Naive B cell (primary cell): ENCODE results near the gene ARX. TPM values are rescaled to one million over a fixed set of nuclear protein-coding genes. Genes with fewer than 3 reads are reported as not detected.

Source experiments
- ATAC-seq, 2 donors: fragments of 150-1000 bp; cut with Tn5 transposase; 2 replicates each; pipeline ENCODE4 v1.10.0; 2021; ENCODE audit warnings: low read depth in 2 of 2, mild to moderate bottlenecking in 2 of 2, moderate library complexity in 2 of 2
- DNase-seq: peaks from one replicate; pipeline ENCODE4 v3.0.0; 2022
- H3K27ac Mint-ChIP-seq, 6 donors: one replicate each; pipeline ENCODE4 v1.8.0; 2020 to 2022; ENCODE audit warnings: mild to moderate bottlenecking in 6 of 6, mixed read lengths in 6 of 6, moderate library complexity in 5 of 6, inconsistent platforms in 2 of 6
- H3K27me3 Mint-ChIP-seq, 3 donors: one replicate each; pipeline ENCODE4 v1.8.0; 2021 to 2022; ENCODE audit warnings: mixed read lengths in 3 of 3, mild to moderate bottlenecking in 1 of 3
- H3K36me3 Mint-ChIP-seq, 2 donors: one replicate each; pipeline ENCODE4 v1.8.0; 2020 to 2022; ENCODE audit warnings: mixed read lengths in 2 of 2, inconsistent platforms in 1 of 2, mild to moderate bottlenecking in 1 of 2
- H3K4me1 Mint-ChIP-seq, 3 donors: one replicate each; pipeline ENCODE4 v1.8.0; 2020 to 2022; ENCODE audit warnings: mixed read lengths in 3 of 3, inconsistent platforms in 1 of 3, mild to moderate bottlenecking in 1 of 3, moderate library complexity in 1 of 3
- H3K4me3 Mint-ChIP-seq, 8 donors: one replicate each; pipeline ENCODE4 v1.8.0; 2020 to 2022; ENCODE audit warnings: mild to moderate bottlenecking in 8 of 8, mixed read lengths in 8 of 8, moderate library complexity in 8 of 8, inconsistent platforms in 2 of 8
- H3K9me3 Mint-ChIP-seq, 7 donors: one replicate each; pipeline ENCODE4 v1.8.0; 2020 to 2022; ENCODE audit warnings: mixed read lengths in 7 of 7, mild to moderate bottlenecking in 5 of 7, inconsistent platforms in 2 of 7, moderate library complexity in 1 of 7
- polyA plus RNA-seq, 6 donors: library from polyadenylated mRNA; unstranded; fragments of 300-500 nt; fragmentation: Illumina TruSeq; gene quantifications; one replicate each; pipeline ENCODE4 v1.2.3, GENCODE V29; 2021; ENCODE audit warnings: low read depth in 6 of 6

ARX gene
- polyA plus RNA-seq, 6 donors from 2014 or later: not detected

DNA sequence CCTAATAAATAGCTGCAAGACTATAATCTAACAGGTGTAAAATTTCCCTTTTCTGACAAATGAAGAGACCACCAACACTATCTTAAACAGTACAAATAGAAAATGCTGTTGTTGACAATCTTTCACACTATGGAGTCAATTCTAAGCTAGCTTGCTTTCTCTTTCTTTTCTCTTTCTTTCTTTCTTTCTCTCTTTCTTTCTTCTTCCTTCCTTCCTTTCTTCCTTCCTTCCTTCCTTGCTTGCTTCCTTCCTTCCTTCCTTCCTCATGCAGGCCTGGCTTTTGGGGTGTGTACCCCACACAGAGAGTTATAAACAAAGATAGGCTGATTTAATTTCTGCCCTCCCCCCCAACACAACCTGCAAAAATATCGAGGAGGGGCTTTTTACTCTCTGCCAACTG, 8.1 kb upstream of the ARX start:
- Mint-ChIP-seq H3K27me3 (peaks cover 55 to 62% (median 55%) of the 10 kb centered on the region in 3 donors), H3K36me3 (peaks cover 0 to 13% of the 10 kb centered on the region in 2 donors), H3K9me3 (peaks cover 0 to 8% (median 4%) of the 10 kb centered on the region in 7 donors), H3K4me3 (no peak overlapping the region), H3K27ac (no peak overlapping the region), H3K4me1 (peaks cover 16 to 25% (median 19%) of the 10 kb centered on the region in 3 donors)
- DNase-seq (no peak), ATAC-seq (no peak)

- Mint-ChIP-seq H3K27me3 (peaks cover 57 to 68% (median 57%) of the 10 kb centered on the region in 3 donors), H3K27ac (no peak overlapping the region), H3K4me3 (peak overlapping the region in 4 of 8 donors; percentile 9 to 53 (median 22)), H3K36me3 (peaks cover 0 to 13% of the 10 kb centered on the region in 2 donors), H3K9me3 (peaks cover 0 to 5% (median 4%) of the 10 kb centered on the region in 7 donors), H3K4me1 (peaks cover 16 to 26% (median 21%) of the 10 kb centered on the region in 3 donors)
- ATAC-seq (no peak), DNase-seq (no peak)
Observed at GRCh38 chrX:25022499-25023325, 6.9 kb upstream of the ARX start.

- DNase-seq (peak; percentile 20), ATAC-seq (peak; percentile 35 to 49)
- Mint-ChIP-seq H3K4me1 (peaks cover 20 to 37% (median 31%) of the 10 kb centered on the region in 3 donors), H3K36me3 (peaks cover 0 to 21% of the 10 kb centered on the region in 2 donors), H3K4me3 (peak overlapping the region; percentile 53 to 83 (median 64)), H3K9me3 (peaks cover 0 to 16% (median 9%) of the 10 kb centered on the region in 7 donors), H3K27me3 (peaks cover 59 to 73% (median 72%) of the 10 kb centered on the region in 3 donors), H3K27ac (peak overlapping the region in 1 of 6 donors; percentile 92)
Observed at GRCh38 chrX:25020905-25021449, 5.2 kb upstream of the ARX start.

- Mint-ChIP-seq H3K4me1 (peaks cover 20 to 38% (median 31%) of the 10 kb centered on the region in 3 donors), H3K27me3 (peaks cover 56 to 77% (median 73%) of the 10 kb centered on the region in 3 donors), H3K4me3 (peak overlapping the region in 7 of 8 donors; percentile 16 to 79 (median 54)), H3K36me3 (peaks cover 0 to 24% of the 10 kb centered on the region in 2 donors), H3K9me3 (peaks cover 0 to 17% (median 9%) of the 10 kb centered on the region in 7 donors), H3K27ac (no peak overlapping the region)
- ATAC-seq: peak; percentile 6 to 14
- DNase-seq: no peak
Observed at GRCh38 chrX:25020391-25020904, 4.7 kb upstream of the ARX start.

GRCh38 chrX:25019707-25020390, 4.1 kb upstream of the ARX start:
- H3K36me3 Mint-ChIP-seq: peaks cover 0 to 24% of the 10 kb centered on the region in 2 donors
- peaks cover 0 to 21% (median 12%) of the 10 kb centered on the region in 7 donors for H3K9me3 Mint-ChIP-seq
- H3K4me1 Mint-ChIP-seq: peaks cover 20 to 38% (median 31%) of the 10 kb centered on the region in 3 donors
- peak overlapping the region in 7 of 8 donors; percentile 50 to 79 (median 57) for H3K4me3 Mint-ChIP-seq
- DNase-seq (no peak), ATAC-seq (no peak)
- peaks cover 55 to 73% (median 70%) of the 10 kb centered on the region in 3 donors for H3K27me3 Mint-ChIP-seq
- no peak overlapping the region for H3K27ac Mint-ChIP-seq

- H3K9me3 Mint-ChIP-seq: peaks cover 0 to 21% (median 12%) of the 10 kb centered on the region in 7 donors
- H3K36me3 Mint-ChIP-seq: peaks cover 0 to 32% of the 10 kb centered on the region in 2 donors
- ATAC-seq (no peak), DNase-seq (no peak)
- H3K27ac Mint-ChIP-seq: no peak overlapping the region
- peaks cover 44 to 69% (median 67%) of the 10 kb centered on the region in 3 donors for H3K27me3 Mint-ChIP-seq
- H3K4me3 Mint-ChIP-seq: peak overlapping the region in 1 of 8 donors; percentile 43
- peaks cover 27 to 42% (median 38%) of the 10 kb centered on the region in 3 donors for H3K4me1 Mint-ChIP-seq
Observed at GRCh38 chrX:25018682-25019081, 2.9 kb upstream of the ARX start.

GRCh38 chrX:25017667-25018247, 2.0 kb upstream of the ARX start:
- peaks cover 37 to 65% (median 63%) of the 10 kb centered on the region in 3 donors for H3K27me3 Mint-ChIP-seq
- H3K4me3 Mint-ChIP-seq: peak overlapping the region in 3 of 8 donors; percentile 4 to 80 (median 32)

GRCh38 chrX:25016938-25017598, 1.3 kb upstream of the ARX start:
- Mint-ChIP-seq H3K27me3 (peaks cover 35 to 60% (median 57%) of the 10 kb centered on the region in 3 donors), H3K27ac (peak overlapping the region in 2 of 6 donors; percentile 47 to 59), H3K4me3 (peak overlapping the region in 5 of 8 donors; percentile 4 to 80 (median 56)), H3K9me3 (peaks cover 0 to 21% (median 12%) of the 10 kb centered on the region in 7 donors), H3K4me1 (peaks cover 24 to 39% (median 34%) of the 10 kb centered on the region in 3 donors), H3K36me3 (peaks cover 0 to 29% of the 10 kb centered on the region in 2 donors)
- no peak for DNase-seq
- no peak for ATAC-seq

More at GRCh38 chrX:25017667-25018247, 2.0 kb upstream of the ARX start:
- peaks cover 27 to 42% (median 38%) of the 10 kb centered on the region in 3 donors for H3K4me1 Mint-ChIP-seq
- no peak overlapping the region for H3K27ac Mint-ChIP-seq
- H3K9me3 Mint-ChIP-seq: peaks cover 0 to 21% (median 12%) of the 10 kb centered on the region in 7 donors
- no peak for DNase-seq
- no peak for ATAC-seq
- H3K36me3 Mint-ChIP-seq: peaks cover 0 to 34% of the 10 kb centered on the region in 2 donors

DNA sequence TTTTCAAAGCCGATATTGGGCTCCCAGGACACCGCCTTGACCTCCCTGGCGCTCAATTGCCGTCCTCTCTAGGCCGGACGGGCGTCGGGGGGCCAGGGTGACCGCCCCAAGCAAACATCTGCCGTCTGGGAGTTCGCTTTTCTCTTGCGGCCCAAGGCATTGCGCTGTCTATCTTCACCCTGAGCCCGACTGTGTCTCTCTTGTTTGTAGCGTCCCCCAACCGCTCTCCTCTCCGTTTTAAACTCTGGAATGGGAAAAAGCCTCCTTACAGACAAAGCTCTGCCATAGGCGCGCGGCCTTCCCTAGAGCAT, 551 bp upstream of the ARX start:
- H3K4me1 Mint-ChIP-seq: peaks cover 18 to 33% (median 27%) of the 10 kb centered on the region in 3 donors
- H3K4me3 Mint-ChIP-seq: peak overlapping the region in 7 of 8 donors; percentile 16 to 74 (median 28)
- DNase-seq (no peak), ATAC-seq (no peak)
- H3K27me3 Mint-ChIP-seq: peaks cover 27 to 53% (median 50%) of the 10 kb centered on the region in 3 donors
- peaks cover 0 to 22% of the 10 kb centered on the region in 2 donors for H3K36me3 Mint-ChIP-seq
- peak overlapping the region in 2 of 6 donors; percentile 44 to 47 for H3K27ac Mint-ChIP-seq
- H3K9me3 Mint-ChIP-seq: peaks cover 0 to 21% (median 10%) of the 10 kb centered on the region in 7 donors

DNA sequence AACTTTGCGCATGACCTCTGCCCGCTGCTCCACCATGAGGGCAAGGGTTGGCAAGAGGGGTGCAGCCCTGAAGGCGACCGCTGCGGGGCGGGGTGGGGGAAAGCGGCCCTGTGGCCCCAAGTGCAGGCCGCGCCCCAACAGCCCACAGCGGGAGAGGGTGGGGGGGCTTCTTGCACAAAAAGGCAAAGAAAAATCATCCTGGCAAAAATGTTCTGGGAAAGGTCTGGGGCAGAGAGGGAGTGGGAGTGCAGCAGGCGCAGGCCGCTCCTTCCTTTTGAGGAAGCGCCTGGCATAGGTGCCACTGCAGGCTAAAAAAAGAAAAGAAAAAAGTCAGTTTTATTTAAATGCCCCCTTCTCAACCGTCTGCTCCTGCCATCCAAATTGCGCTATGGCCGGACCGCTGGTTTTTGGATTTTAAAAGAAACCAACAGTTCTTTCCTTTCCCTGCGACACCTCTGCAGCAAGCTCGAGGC, 1.4 kb downstream of the ARX start:
- Mint-ChIP-seq H3K36me3 (peaks cover 0 to 21% of the 10 kb centered on the region in 2 donors), H3K4me1 (peaks cover 15 to 25% (median 18%) of the 10 kb centered on the region in 3 donors), H3K4me3 (peak overlapping the region in 7 of 8 donors; percentile 50 to 74 (median 67)), H3K27me3 (peaks cover 27 to 61% (median 53%) of the 10 kb centered on the region in 3 donors), H3K9me3 (peaks cover 0 to 21% (median 10%) of the 10 kb centered on the region in 7 donors), H3K27ac (peak overlapping the region in 1 of 6 donors; percentile 79)
- DNase-seq: no peak
- ATAC-seq: no peak

GRCh38 chrX:25013632-25014365, 2.0 kb downstream of the ARX start:
- H3K4me3 Mint-ChIP-seq: peak overlapping the region in 7 of 8 donors; percentile 46 to 88 (median 74)

More at GRCh38 chrX:25013632-25014365, 2.0 kb downstream of the ARX start:
- H3K4me1 Mint-ChIP-seq: peaks cover 15 to 25% (median 18%) of the 10 kb centered on the region in 3 donors
- peak; percentile 58 to 60 for ATAC-seq
- H3K27me3 Mint-ChIP-seq: peaks cover 23 to 62% (median 51%) of the 10 kb centered on the region in 3 donors
- DNase-seq: no peak
- peaks cover 0 to 21% (median 10%) of the 10 kb centered on the region in 7 donors for H3K9me3 Mint-ChIP-seq
- H3K27ac Mint-ChIP-seq: no peak overlapping the region
- H3K36me3 Mint-ChIP-seq: peaks cover 0 to 21% of the 10 kb centered on the region in 2 donors
